Omental fat pad (tissue), 4 donors: ENCODE results near the gene NUTM2F. TPM values are rescaled to one million over a fixed set of nuclear protein-coding genes. Genes with fewer than 3 reads are reported as not detected.
"Not testable (repeated sequence)": the region's sequence is repeated elsewhere in the genome, so short reads cannot be mapped to it uniquely, and the experiment has no call there.

Experiments
- ATAC-seq: fragments of 150-250 bp; one replicate; pipeline ENCODE4 v1.9.1; 2016; ENCODE audit warnings: mild to moderate bottlenecking, moderate library complexity; ENCODE audit not compliant: low FRiP score
- DNase-seq: peaks from one replicate; pipeline ENCODE4 v3.0.0-alpha.2; 2019; ENCODE audit warnings: low spot score
- total RNA-seq, 4 donors: library from RNA; depleted of rRNA; stranded (reverse); fragments of >200 nt; gene quantifications; one replicate each; pipeline ENCODE4 v1.1.0, GENCODE V29; 2016
- TF ChIP-seq, protein P1 (sequence below), 3 donors: fragments of 450-650 bp; IDR thresholded peaks; one replicate each; pipeline ENCODE4 v1.5.1; 2016 to 2017; ENCODE audit warnings: antibody characterized with exemption in 3 of 3, mild to moderate bottlenecking in 3 of 3, moderate library complexity in 2 of 3

NUTM2F gene
- total RNA-seq, 4 donors from 2014 or later, result not detected

DNA sequence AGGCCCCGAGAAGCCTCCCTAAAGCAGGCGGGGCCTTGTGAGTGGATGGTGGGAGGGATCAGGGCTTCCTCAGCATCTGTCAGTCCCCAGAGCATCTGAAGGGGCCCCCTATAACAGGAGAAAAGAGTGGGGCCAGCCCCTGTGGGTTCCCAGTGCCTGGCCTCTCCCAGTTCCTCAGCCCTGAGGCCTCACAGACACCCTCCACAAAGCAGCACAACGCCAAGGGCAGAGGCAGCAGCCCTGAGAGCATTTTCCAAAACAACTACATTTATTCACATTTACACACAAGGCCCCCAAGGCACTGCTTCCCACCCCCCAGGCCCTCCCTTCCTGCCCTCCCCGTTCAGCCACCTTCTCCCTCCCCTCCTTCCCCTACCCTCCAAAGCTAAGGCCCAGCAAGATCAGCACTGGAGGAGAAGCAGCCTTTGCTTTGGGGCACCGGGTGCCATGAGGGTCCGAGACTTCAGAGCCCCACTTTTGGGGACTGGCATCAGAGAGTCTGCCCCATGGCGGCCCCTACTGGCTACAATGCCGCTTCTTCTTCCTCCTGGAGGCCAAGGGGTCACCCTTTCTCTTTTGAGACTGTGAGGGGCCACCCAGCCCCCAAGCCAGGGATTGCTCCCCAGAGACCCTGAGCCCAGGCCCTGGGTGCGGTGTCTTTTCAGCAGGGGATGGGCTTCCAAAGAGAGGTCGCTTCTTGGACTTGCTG lies 10.3 kb downstream of the NUTM2F start:
- not testable (repeated sequence) for ATAC-seq

DNA sequence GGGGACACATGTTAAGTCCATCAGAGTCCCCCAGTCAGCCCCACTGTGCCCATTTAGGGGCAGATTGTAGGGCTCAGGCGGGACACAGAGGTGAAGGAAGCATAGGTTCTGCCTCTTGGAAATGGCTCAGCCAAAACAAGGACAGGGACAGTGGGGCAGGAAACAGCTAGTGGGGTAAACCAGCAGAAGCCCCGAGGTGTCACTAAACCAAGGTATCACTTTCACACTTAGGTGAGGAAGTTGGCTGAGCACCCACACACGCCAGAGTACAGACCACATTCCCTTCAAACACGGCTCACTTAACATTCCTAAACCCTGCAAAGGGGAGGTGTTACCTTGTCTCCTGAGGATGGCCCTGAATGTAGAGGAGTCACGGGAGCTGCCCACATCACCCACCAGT lies 12.2 kb downstream of the NUTM2F start:
- not testable (repeated sequence) for ATAC-seq, DNase-seq

More for the DNA sequence above, 10.3 kb downstream of the NUTM2F start:
- not testable (repeated sequence) for DNase-seq

DNA sequence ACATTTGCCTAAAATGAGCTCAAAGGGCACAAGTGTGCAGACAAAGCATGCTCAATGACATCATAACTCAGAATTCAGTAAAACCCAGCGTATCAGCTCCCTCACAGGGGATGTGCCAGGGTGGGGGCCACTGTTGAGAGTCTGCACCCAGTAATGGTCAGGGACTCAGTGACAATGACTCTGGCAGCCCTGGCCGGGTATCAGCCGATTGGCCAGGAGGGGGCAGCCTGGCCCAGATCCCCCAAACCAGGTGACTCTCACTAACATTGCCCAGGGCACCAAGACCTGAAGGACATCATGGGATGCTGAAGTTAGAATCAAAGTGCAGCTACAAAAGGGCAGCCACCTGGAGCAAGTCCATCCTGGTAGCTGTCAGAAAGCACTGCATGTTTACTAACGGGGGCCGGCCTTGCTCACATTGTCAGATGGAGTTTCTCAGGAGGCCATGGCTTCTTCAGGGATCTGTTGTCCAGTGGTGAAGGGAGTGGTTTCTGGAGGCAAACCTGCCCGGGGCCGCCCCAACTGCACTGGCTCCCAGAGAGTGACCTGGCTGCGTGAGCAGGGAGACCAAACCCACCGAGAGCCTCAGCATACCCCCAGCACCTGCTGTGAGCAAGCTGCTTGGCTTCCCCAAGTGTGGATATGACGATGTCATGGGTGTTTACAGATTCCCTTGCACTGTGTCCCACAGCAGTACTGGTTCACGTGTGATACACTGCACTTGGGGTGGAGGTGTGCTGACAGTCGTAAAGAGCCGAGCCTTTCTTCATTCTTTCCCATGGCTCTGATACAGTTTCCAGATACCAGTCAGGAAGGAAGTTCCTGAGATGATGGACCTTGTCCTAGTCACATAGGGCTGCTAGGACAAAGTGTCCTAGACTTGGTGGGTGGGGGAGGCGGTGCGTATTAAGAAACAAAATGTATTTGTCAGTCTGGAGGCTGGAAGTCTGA lies 13.1 kb downstream of the NUTM2F start:
- not testable (repeated sequence) for DNase-seq, ATAC-seq

DNA sequence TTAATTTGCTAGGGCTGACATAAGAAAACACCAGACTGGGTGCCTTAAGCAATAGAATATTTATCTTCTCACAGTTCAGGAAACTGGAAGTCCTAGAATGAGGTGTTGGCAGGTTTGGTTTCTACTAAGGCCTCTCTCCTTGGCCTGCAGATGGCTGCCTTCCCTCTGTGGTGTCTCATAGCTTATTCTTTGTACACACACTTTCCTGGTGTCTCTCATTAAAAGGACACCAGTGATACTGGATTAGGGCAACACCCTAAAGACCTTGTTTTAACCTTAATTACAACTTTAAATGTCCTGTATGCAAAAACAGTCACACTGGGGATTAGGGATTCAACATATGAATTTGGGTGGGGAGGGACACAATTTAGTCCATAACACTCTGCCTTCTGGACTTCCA lies 25.1 kb downstream of the NUTM2F start:
- ATAC-seq (no peak), DNase-seq (no peak)
- TF ChIP-seq, protein P1, sequence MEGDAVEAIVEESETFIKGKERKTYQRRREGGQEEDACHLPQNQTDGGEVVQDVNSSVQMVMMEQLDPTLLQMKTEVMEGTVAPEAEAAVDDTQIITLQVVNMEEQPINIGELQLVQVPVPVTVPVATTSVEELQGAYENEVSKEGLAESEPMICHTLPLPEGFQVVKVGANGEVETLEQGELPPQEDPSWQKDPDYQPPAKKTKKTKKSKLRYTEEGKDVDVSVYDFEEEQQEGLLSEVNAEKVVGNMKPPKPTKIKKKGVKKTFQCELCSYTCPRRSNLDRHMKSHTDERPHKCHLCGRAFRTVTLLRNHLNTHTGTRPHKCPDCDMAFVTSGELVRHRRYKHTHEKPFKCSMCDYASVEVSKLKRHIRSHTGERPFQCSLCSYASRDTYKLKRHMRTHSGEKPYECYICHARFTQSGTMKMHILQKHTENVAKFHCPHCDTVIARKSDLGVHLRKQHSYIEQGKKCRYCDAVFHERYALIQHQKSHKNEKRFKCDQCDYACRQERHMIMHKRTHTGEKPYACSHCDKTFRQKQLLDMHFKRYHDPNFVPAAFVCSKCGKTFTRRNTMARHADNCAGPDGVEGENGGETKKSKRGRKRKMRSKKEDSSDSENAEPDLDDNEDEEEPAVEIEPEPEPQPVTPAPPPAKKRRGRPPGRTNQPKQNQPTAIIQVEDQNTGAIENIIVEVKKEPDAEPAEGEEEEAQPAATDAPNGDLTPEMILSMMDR (IDR thresholded peaks at IDR 0.05), result no peak

DNA sequence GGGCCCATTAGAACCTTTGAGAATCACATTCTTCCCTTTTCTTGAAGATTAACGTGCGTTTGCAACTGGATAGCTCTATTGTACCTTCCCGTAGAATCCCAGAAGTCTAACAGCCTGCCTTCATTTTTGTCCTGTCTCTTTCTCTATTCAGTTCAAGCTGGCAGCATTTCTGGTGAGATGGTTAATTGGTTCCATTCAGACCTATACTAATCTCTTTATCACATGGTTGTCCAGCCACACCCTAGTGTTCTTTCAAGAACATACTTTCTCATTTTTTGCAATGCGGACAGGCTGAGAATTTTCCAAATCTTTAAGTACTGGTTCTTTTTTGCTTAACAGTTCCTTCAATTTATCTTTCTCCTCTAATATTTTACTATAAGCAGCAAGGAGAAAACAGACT lies 26.0 kb downstream of the NUTM2F start:
- ATAC-seq, result no peak
- no peak for DNase-seq

DNA sequence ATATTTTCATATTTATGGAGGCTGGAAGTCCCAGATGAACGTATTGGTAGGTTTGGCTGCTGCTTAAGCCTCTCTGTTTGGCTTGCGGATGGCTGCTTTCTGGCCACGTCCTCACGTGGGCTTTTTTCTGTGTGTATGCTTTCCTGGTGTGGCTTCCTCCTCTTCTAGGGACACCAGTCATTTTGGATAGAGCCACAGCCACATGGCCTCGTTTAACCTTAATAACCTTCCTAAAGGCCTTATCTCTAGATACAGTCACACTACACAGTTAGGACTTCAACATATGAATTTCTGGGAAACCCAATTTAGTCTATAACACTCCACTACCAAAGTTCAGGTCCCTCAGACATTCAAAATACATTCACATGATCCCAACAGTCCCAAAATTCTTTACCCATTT lies 26.9 kb downstream of the NUTM2F start:
- TF ChIP-seq, protein P1 (IDR thresholded peaks at IDR 0.05), result no peak
- ATAC-seq, result no peak
- DNase-seq, result no peak

More for the DNA sequence above, 26.0 kb downstream of the NUTM2F start:
- TF ChIP-seq, protein P1 (IDR thresholded peaks at IDR 0.05), result no peak

DNA sequence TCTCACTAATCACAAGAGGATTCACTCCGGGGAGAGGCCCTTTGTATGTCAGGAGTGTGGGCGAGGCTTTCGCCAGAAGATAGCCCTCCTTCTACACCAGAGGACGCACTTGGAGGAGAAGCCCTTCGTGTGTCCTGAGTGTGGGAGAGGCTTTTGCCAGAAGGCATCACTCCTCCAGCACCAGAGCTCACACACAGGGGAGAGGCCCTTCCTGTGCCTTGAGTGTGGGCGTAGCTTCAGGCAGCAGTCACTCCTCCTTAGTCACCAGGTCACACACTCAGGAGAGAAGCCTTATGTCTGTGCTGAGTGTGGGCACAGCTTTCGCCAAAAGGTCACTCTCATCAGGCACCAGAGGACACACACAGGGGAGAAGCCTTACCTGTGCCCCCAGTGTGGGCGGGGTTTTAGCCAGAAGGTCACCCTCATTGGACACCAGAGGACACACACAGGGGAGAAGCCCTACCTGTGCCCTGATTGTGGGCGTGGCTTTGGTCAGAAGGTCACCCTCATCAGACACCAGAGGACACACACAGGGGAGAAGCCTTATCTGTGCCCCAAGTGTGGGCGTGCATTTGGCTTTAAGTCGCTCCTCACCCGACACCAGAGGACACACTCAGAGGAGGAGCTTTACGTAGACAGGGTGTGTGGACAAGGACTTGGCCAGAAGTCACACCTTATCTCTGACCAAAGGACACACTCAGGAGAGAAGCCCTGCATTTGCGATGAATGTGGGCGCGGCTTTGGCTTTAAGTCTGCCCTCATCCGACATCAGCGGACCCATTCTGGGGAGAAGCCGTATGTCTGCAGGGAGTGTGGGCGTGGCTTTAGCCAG lies 27.8 kb downstream of the NUTM2F start:
- ATAC-seq (no peak), DNase-seq (no peak)
- TF ChIP-seq, protein P1 (IDR thresholded peaks at IDR 0.05), result no peak

DNA sequence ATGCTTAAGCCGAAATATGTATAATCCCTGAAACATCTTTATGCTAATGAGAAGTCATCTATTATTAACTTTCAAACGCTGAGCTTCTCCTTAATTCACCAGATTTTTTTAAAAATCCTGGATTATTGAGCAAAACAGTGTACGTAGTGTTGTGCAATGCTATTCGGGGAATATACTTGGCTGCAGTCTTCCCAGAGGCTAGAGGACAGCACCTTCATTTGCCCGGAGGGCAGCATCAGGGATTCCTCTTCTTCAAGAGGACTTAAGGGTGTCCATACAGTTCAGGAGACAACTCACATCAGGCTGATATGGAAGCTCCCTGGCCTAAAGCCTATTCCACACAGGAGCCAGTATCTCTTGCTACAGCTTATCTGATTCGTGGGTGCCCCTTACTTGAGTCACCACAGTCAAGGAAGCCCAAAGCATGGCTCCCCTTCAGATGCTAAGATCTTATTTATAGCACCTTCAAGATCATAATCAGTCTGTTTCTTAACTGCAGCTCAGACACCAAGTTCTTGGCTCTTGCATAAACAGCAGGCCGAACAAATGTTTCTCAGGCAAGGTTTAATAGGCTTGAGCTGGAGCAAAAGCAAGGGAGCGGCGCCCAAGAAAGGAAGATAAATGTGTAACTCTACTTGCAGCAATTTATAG lies 29.4 kb downstream of the NUTM2F start:
- TF ChIP-seq, protein P1 (IDR thresholded peaks at IDR 0.05), result no peak
- DNase-seq (no peak), ATAC-seq (no peak)
